K562 (cell line): ENCODE measurements around the gene RNASEH1. TPM values are rescaled to one million over a fixed set of nuclear protein-coding genes. Genes with fewer than 3 reads are reported as not detected.

ENCODE experiments used
- ARNT ChIP-seq, 2 experiments: fragments of 450-650 bp; IDR thresholded peaks; 2 replicates each; pipeline ENCODE4 v1.6.1; 2016; ENCODE audit warnings: mild to moderate bottlenecking in 1 of 2
- BRF2 ChIP-seq: IDR thresholded peaks from 3 replicates; pipeline ENCODE4 v1.6.1; 2011; ENCODE audit warnings: borderline replicate concordance, mild to moderate bottlenecking; ENCODE audit not compliant: insufficient read length, insufficient read depth
- E2F4 ChIP-seq: sonication (generic); formaldehyde crosslinking; IDR thresholded peaks from 2 replicates; pipeline ENCODE4 v1.8.0; 2022; ENCODE audit warnings: mild to moderate bottlenecking, low read depth, missing genetic modification reagents
- ETV6 ChIP-seq, 3 experiments: fragments of 150-350 bp in 1 of 3; sonication (generic) in 1 of 3; formaldehyde crosslinking in 1 of 3; IDR thresholded peaks; 2 replicates each; pipeline versions ENCODE4 v1.6.1 to v1.8.0; 2014 to 2022; ENCODE audit warnings: borderline replicate concordance in 2 of 3, low read depth in 2 of 3, antibody characterized with exemption in 1 of 3, low read length in 1 of 3, mild to moderate bottlenecking in 1 of 3, missing genetic modification reagents in 1 of 3
- EWSR1 ChIP-seq: fragments of 450-650 bp; IDR thresholded peaks from 2 replicates; pipeline ENCODE4 v1.6.1; 2018; ENCODE audit warnings: borderline replicate concordance, mild to moderate bottlenecking, low read depth, moderate library complexity; ENCODE audit not compliant: partially characterized antibody
- HMG20B ChIP-seq: fragments of 250-450 bp; sonication (Bioruptor Pico); IDR thresholded peaks from 2 replicates; pipeline ENCODE4 v1.5.0; 2021; ENCODE audit warnings: mild to moderate bottlenecking
- HSF4 ChIP-seq: fragments of 250-450 bp; sonication (Bioruptor Pico); IDR thresholded peaks from 2 replicates; pipeline ENCODE4 v2.1.2; 2022; ENCODE audit warnings: mild to moderate bottlenecking, moderate library complexity, borderline replicate concordance
- LCOR ChIP-seq: sonication (generic); formaldehyde crosslinking; IDR thresholded peaks from 2 replicates; pipeline ENCODE4 v1.8.0; 2022; ENCODE audit warnings: mild to moderate bottlenecking, missing genetic modification reagents
- MXI1 ChIP-seq: IDR thresholded peaks from 2 replicates; pipeline ENCODE4 v1.6.1; 2011; ENCODE audit warnings: low read depth, mild to moderate bottlenecking, improper control_type of control experiment, low read length
- RAD21 ChIP-seq, 2 experiments: fragments of 250-450 bp in 1 of 2; fragments of 450-650 bp in 1 of 2; sonication (Bioruptor Pico) in 1 of 2; formaldehyde crosslinking in 1 of 2; IDR thresholded peaks in 1 of 2; conservative IDR thresholded peaks in 1 of 2; 2 replicates each; pipeline versions ENCODE4 v1.4.0 to v1.8.0; 2020 to 2022; ENCODE audit warnings: mild to moderate bottlenecking in 2 of 2, moderate library complexity in 1 of 2
- SUPT5H ChIP-seq: fragments of 450-650 bp; IDR thresholded peaks from 2 replicates; pipeline ENCODE4 v1.6.1; 2016
- WHSC1 ChIP-seq: IDR thresholded peaks from one replicate; pipeline ENCODE4 v1.6.1; 2012; ENCODE audit warnings: low read length, control low read depth, inconsistent platforms
- ZNF445 ChIP-seq: fragments of 250-450 bp; sonication (Bioruptor Pico); IDR thresholded peaks from 2 replicates; pipeline ENCODE4 v1.4.0; 2020; ENCODE audit warnings: low read depth, mild to moderate bottlenecking, moderate library complexity
- polyA plus RNA-seq, 8 experiments: library from polyadenylated mRNA; depleted of rRNA in 4 of 8; stranded (reverse) in 5 of 8; unstranded in 3 of 8; fragments of >200 nt; fragmentation: Nextera tagmentation in 2 of 8; fragmentation: Illumina TruSeq in 1 of 8; extraction: Ambion mirVana in 2 of 8; extraction: Trizol in 1 of 8; gene quantifications; 2 replicates each; pipeline versions ENCODE4 v1.2.1 to v1.2.3, GENCODE V29; 2011 to 2014; ENCODE audit warnings: inconsistent platforms in 1 of 8, missing spikeins in 1 of 8
- total RNA-seq, 7 experiments: library from RNA; depleted of rRNA in 6 of 7; stranded (reverse); fragments of >200 nt in 6 of 7; fragmentation: Illumina TruSeq in 2 of 7; extraction: Trizol in 2 of 7; gene quantifications; 2 replicates each; pipeline versions ENCODE4 v1.2.1 to v1.2.3, GENCODE V29; 2011 to 2021; ENCODE audit warnings: low replicate concordance in 1 of 7
- TF ChIP-seq, protein P1 (sequence below), 2 experiments: fragments of 150-350 bp in 1 of 2; IDR thresholded peaks; 2 replicates each; pipeline ENCODE4 v1.6.1; 2012 to 2016; ENCODE audit warnings: low read depth in 2 of 2, low read length in 2 of 2, mild to moderate bottlenecking in 1 of 2, moderate library complexity in 1 of 2
- TF ChIP-seq, protein P2 (sequence below): fragments of 450-650 bp; formaldehyde crosslinking; IDR thresholded peaks from 2 replicates; pipeline ENCODE4 v1.4.0; 2020; ENCODE audit warnings: mild to moderate bottlenecking, moderate library complexity

Gene RNASEH1
- total and polyA plus RNA-seq, 9 of the 15 experiments (the other 6 are each of a cell fraction or from before 2014, with no cell fraction given): 25.7 to 47.5 (median 42.8) TPM

DNA sequence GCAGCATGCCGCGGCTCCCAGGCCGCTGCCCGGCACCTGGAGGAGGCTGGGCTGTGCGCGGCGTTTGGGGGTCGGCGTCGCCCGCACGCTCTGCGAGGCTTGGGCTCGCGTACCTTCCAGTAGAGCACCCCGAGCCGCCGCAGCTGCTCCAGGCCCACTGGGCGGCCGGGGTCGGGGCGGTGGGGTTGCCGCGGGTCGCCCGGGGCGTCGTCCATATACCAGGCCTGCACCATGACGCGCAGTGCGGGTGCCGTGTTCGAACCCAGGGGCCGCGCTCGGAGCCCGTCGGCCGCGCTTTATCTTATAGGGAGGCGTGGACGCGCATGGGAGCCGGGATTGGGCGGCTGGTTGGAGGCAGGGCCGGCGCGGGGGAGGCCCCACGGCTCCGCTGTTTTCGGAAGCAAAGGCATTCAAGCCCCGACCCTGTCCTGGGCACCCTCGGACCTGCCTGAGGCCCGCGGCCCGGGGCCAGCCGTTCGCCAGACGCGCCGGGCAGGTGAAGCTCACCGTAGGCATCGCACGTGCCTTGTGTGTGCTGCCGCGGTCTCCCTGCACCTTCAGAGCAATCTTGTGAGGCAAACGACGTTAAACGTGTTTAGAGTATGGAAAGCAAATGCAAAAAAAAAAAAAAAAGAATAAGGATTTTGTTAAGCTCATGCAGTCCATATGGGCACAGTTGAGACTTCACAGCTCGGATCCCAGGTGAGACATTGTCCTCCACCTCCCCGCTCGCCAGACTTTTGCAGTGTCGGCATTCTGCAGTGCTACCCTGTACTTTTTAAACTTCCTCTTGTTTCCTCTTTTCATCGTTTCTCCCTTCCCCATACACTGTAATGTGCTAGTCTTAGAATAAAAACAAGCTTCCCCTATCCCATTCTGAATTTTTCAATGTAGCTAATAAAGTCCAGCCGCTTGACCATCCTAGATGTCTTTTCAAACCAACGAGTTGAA lies 38.6 kb downstream of the RNASEH1 start, which contains the start of gene ADI1 (continued):
- TF ChIP-seq, protein P1, sequence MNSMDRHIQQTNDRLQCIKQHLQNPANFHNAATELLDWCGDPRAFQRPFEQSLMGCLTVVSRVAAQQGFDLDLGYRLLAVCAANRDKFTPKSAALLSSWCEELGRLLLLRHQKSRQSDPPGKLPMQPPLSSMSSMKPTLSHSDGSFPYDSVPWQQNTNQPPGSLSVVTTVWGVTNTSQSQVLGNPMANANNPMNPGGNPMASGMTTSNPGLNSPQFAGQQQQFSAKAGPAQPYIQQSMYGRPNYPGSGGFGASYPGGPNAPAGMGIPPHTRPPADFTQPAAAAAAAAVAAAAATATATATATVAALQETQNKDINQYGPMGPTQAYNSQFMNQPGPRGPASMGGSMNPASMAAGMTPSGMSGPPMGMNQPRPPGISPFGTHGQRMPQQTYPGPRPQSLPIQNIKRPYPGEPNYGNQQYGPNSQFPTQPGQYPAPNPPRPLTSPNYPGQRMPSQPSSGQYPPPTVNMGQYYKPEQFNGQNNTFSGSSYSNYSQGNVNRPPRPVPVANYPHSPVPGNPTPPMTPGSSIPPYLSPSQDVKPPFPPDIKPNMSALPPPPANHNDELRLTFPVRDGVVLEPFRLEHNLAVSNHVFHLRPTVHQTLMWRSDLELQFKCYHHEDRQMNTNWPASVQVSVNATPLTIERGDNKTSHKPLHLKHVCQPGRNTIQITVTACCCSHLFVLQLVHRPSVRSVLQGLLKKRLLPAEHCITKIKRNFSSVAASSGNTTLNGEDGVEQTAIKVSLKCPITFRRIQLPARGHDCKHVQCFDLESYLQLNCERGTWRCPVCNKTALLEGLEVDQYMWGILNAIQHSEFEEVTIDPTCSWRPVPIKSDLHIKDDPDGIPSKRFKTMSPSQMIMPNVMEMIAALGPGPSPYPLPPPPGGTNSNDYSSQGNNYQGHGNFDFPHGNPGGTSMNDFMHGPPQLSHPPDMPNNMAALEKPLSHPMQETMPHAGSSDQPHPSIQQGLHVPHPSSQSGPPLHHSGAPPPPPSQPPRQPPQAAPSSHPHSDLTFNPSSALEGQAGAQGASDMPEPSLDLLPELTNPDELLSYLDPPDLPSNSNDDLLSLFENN (IDR thresholded peaks at IDR 0.05; ENCODE audit: low read depth in 2 of 2, low read length in 2 of 2): no peak
- no peak for TF ChIP-seq ZNF445 (CRISPR knock-in tag)
- no peak for TF ChIP-seq HSF4
- no peak for TF ChIP-seq EWSR1
- no peak for TF ChIP-seq HMG20B (CRISPR knock-in tag)
- 0 out of 2 replicates have a peak, but pooled peaks have one; percentile 31 for TF ChIP-seq MXI1
- no peak for TF ChIP-seq RAD21 (CRISPR knock-in tag; conservative IDR thresholded peaks at IDR 0.05 in 1 of 2, IDR thresholded peaks at IDR 0.05 in 1 of 2)
- TF ChIP-seq ETV6 (IDR thresholded peaks at IDR 0.05; ENCODE audit: borderline replicate concordance in 1 of 2, low read depth in 2 of 2, low read length in 1 of 2): no peak
- no peak for TF ChIP-seq ETV6 (CRISPR knock-in tag; IDR thresholded peaks at IDR 0.05; ENCODE audit: borderline replicate concordance)
- TF ChIP-seq, protein P2, sequence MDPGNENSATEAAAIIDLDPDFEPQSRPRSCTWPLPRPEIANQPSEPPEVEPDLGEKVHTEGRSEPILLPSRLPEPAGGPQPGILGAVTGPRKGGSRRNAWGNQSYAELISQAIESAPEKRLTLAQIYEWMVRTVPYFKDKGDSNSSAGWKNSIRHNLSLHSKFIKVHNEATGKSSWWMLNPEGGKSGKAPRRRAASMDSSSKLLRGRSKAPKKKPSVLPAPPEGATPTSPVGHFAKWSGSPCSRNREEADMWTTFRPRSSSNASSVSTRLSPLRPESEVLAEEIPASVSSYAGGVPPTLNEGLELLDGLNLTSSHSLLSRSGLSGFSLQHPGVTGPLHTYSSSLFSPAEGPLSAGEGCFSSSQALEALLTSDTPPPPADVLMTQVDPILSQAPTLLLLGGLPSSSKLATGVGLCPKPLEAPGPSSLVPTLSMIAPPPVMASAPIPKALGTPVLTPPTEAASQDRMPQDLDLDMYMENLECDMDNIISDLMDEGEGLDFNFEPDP (CRISPR knock-in tag): peak; percentile 77; the same call in 1 of the 2 replicates
- TF ChIP-seq E2F4: peak; percentile 25; the same call in 1 of the 2 replicates
- peak; percentile 86 for TF ChIP-seq SUPT5H
- TF ChIP-seq LCOR (CRISPR knock-in tag): peak; percentile 32; the same call in 1 of the 2 replicates
- no peak for TF ChIP-seq ARNT (IDR thresholded peaks at IDR 0.05)
- no peak for TF ChIP-seq BRF2
- no peak for TF ChIP-seq WHSC1
